ENCODE data around the gene JKAMP. TPM values are rescaled to one million over a fixed set of nuclear protein-coding genes. Genes with fewer than 3 reads are reported as not detected.
"Not testable (repeated sequence)": the region's sequence is repeated elsewhere in the genome, so short reads cannot be mapped to it uniquely, and the experiment has no call there.

JKAMP gene
- 32.7 and 40.4 TPM in 2 replicates for total RNA-seq

GRCh38 chr14:59483819-59484638 is at the start of gene JKAMP, which contains the start of gene L3HYPDH:
Gene JKAMP (plus strand): TSS chr14:59484517. CDS start chr14:59484590, 73 bp downstream.
Gene L3HYPDH (minus strand): TSS chr14:59484408. CDS start chr14:59484316, 92 bp downstream.
- intact Hi-C loops (cut with micrococcal nuclease): loop anchor here (1.0 to 10.0 kb wide), 16 partner anchors 20 to 1841 kb away; partner anchors contain the start of genes ARID4A, CCDC175, DAAM1 and DACT1

- intact Hi-C loops (cut with micrococcal nuclease): no loop called here
Measured at GRCh38 chr14:59435101-59435500, 49.2 kb upstream of the JKAMP start.

GRCh38 chr14:59435987-59436386 is 48.3 kb upstream of the JKAMP start:
- intact Hi-C loops (cut with micrococcal nuclease): no loop called here

- intact Hi-C loops (cut with micrococcal nuclease): no loop called here
Measured at GRCh38 chr14:59438195-59438647, 46.1 kb upstream of the JKAMP start.

GRCh38 chr14:59439256-59439965 is 44.9 kb upstream of the JKAMP start:
- intact Hi-C loops (cut with micrococcal nuclease): no loop called here

GRCh38 chr14:59448673-59449072 is 35.6 kb upstream of the JKAMP start:
- intact Hi-C loops (cut with micrococcal nuclease): not testable (repeated sequence)

GRCh38 chr14:59450716-59451115 is 33.6 kb upstream of the JKAMP start:
- intact Hi-C loops (cut with micrococcal nuclease): no loop called here

GRCh38 chr14:59451849-59452248 is 32.5 kb upstream of the JKAMP start:
- intact Hi-C loops (cut with micrococcal nuclease): no loop called here

- intact Hi-C loops (cut with micrococcal nuclease): no loop called here
Measured at GRCh38 chr14:59454139-59454538, 30.2 kb upstream of the JKAMP start.

- intact Hi-C loops (cut with micrococcal nuclease): no loop called here
Measured at GRCh38 chr14:59455411-59455810, 28.9 kb upstream of the JKAMP start.

- intact Hi-C loops (cut with micrococcal nuclease): no loop called here
Measured at GRCh38 chr14:59458486-59458885, 25.8 kb upstream of the JKAMP start.

- intact Hi-C loops (cut with micrococcal nuclease): no loop called here
Measured at GRCh38 chr14:59460378-59460777, 23.9 kb upstream of the JKAMP start.

- intact Hi-C loops (cut with micrococcal nuclease): no loop called here
Measured at GRCh38 chr14:59461891-59462290, 22.4 kb upstream of the JKAMP start.

- intact Hi-C loops (cut with micrococcal nuclease): loop anchor here (1.0 kb wide), 1 partner anchor 20 kb away; the partner anchor contains the start of genes JKAMP and L3HYPDH
Measured at GRCh38 chr14:59463787-59464485, 20.4 kb upstream of the JKAMP start.

- intact Hi-C loops (cut with micrococcal nuclease): loop anchor here (1.0 kb wide), 2 partner anchors 20 to 276 kb away; partner anchors contain the start of genes DAAM1, JKAMP and L3HYPDH
Measured at GRCh38 chr14:59464486-59465315, 19.6 kb upstream of the JKAMP start.

- intact Hi-C loops (cut with micrococcal nuclease): loop anchor here (1.0 kb wide), 1 partner anchor 277 kb away; the partner anchor contains the start of gene DAAM1
Measured at GRCh38 chr14:59465316-59466135, 18.8 kb upstream of the JKAMP start, which contains the start of gene GPR135. Gene GPR135 (minus strand): TSS chr14:59465380. CDS start chr14:59465226, 154 bp downstream.

- intact Hi-C loops (cut with micrococcal nuclease): no loop called here
Measured at GRCh38 chr14:59474172-59474571, 10.1 kb upstream of the JKAMP start.

- intact Hi-C loops (cut with micrococcal nuclease): no loop called here
Measured at GRCh38 chr14:59475709-59476108, 8.6 kb upstream of the JKAMP start.

- intact Hi-C loops (cut with micrococcal nuclease): no loop called here
Measured at GRCh38 chr14:59478540-59478939, 5.8 kb upstream of the JKAMP start.
